Esophagus muscularis mucosa (tissue), 4 donors: ENCODE results near the gene GFOD1. TPM values are rescaled to one million over a fixed set of nuclear protein-coding genes. Genes with fewer than 3 reads are reported as not detected.

Experiments
- DNase-seq: peaks from one replicate; pipeline ENCODE4 v3.0.0-alpha.2; 2017; ENCODE audit errors: extremely low spot score
- H3K27ac ChIP-seq, 4 donors: fragments of 200-600 bp; sonication (generic); replicated peaks in 1 of 4; 1 replicate in 3 of 4; 2 replicates in 1 of 4; pipeline ENCODE4 v1.5.1; 2016 to 2019; ENCODE audit warnings: mild to moderate bottlenecking in 1 of 4
- H3K27me3 ChIP-seq, 4 donors: fragments of 200-600 bp; sonication (generic); one replicate each; pipeline versions ENCODE4 v1.5.1 to v1.6.0; 2016 to 2019
- H3K36me3 ChIP-seq, 4 donors: fragments of 200-600 bp; sonication (generic); one replicate each; pipeline ENCODE4 v1.5.1; 2016 to 2019
- H3K4me1 ChIP-seq, 4 donors: fragments of 200-600 bp; sonication (generic); one replicate each; pipeline ENCODE4 v1.5.1; 2016 to 2019
- H3K4me3 ChIP-seq, 4 donors: fragments of 200-600 bp; sonication (generic); 1 replicate in 2 of 4; 2 replicates in 2 of 4; pipeline ENCODE4 v1.5.1; 2016 to 2019; ENCODE audit warnings: mild to moderate bottlenecking in 4 of 4, moderate library complexity in 1 of 4
- H3K9me3 ChIP-seq, 4 donors: fragments of 200-600 bp; sonication (generic); 1 replicate in 3 of 4; 2 replicates in 1 of 4; pipeline ENCODE4 v1.5.1; 2016 to 2019
- EP300 ChIP-seq: sonication (generic); formaldehyde crosslinking; IDR thresholded peaks from one replicate; pipeline ENCODE4 v1.6.1; 2017; ENCODE audit warnings: antibody characterized with exemption
- POLR2A ChIP-seq: fragments of 450-650 bp; IDR thresholded peaks from one replicate; pipeline ENCODE4 v1.6.1; 2017; ENCODE audit warnings: antibody characterized with exemption, moderate library complexity, mild to moderate bottlenecking, low read depth
- POLR2AphosphoS5 ChIP-seq, 2 donors: sonication (generic); formaldehyde crosslinking; IDR thresholded peaks; one replicate each; pipeline ENCODE4 v1.6.1; 2017; ENCODE audit warnings: antibody characterized with exemption in 2 of 2
- WGBS: methylation state at CpG from one replicate; pipeline ENCODE4 v1.1.5; 2018; 5-methylcytosine and 5-hydroxymethylcytosine counted together
- intact Hi-C: fragments of 100-400 bp; cut with DNase I; formaldehyde crosslinking; loops from one replicate; pipeline ENCODE4 v1.15.1; 2023
- total RNA-seq, 4 donors: library from RNA; depleted of rRNA; stranded (reverse); fragments of >200 nt; gene quantifications; one replicate each; pipeline versions ENCODE4 v1.1.0 to v1.2.1, GENCODE V29; 2016
- TF ChIP-seq, protein P1 (sequence below), 3 experiments: fragments of 200-600 bp in 2 of 3; fragments of 450-650 bp in 1 of 3; sonication (generic) in 2 of 3; IDR thresholded peaks; one replicate each; pipeline ENCODE4 v1.5.1; 2017 to 2019; ENCODE audit warnings: antibody characterized with exemption in 3 of 3, mild to moderate bottlenecking in 2 of 3, moderate library complexity in 1 of 3

The GFOD1 gene
- total RNA-seq, 4 donors from 2014 or later: 21.7 to 34.5 (median 25.8) TPM

DNA sequence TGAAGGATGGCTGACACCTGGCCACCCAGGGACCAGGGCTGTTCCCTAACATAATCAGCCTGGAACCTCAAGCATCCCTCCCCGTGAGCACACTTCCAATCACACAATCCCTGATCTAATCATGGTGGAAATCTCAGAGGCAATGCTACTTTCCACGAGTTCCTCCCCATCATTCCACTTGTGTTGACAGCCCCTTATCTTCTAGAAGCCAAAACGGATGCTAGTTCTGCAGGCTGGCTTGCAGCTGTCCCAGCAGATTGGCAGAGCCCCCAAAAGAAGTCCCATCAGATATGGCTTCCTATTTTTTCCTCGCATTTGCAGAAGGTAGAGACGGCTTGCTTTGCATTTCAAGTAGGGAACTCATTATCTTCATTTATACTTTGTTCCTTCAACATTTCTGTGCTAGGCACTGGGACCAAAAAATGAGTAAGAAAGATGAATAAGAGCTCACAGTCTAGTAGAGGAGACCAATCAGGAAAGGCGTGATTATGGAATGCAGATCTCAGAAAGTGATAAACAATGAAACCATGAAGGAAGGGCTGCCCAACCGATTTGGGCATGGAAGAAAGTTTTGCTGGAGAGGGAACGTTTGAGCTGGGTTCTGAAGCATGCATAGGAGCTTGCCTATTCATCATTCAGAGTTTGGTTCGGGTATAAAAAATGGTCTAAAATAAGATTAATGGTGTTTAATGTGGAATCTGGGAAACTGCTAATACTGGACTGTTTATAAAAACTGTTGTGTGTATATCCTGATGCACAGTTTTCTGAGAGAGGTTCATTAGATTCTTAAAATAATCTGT, 114.5 kb downstream of the GFOD1 start:
- H3K4me3 ChIP-seq: no peak overlapping the region
- TF ChIP-seq EP300 (no peak), POLR2A (no peak), POLR2AphosphoS5 (IDR thresholded peaks at IDR 0.05) (no peak)
- TF ChIP-seq, protein P1, sequence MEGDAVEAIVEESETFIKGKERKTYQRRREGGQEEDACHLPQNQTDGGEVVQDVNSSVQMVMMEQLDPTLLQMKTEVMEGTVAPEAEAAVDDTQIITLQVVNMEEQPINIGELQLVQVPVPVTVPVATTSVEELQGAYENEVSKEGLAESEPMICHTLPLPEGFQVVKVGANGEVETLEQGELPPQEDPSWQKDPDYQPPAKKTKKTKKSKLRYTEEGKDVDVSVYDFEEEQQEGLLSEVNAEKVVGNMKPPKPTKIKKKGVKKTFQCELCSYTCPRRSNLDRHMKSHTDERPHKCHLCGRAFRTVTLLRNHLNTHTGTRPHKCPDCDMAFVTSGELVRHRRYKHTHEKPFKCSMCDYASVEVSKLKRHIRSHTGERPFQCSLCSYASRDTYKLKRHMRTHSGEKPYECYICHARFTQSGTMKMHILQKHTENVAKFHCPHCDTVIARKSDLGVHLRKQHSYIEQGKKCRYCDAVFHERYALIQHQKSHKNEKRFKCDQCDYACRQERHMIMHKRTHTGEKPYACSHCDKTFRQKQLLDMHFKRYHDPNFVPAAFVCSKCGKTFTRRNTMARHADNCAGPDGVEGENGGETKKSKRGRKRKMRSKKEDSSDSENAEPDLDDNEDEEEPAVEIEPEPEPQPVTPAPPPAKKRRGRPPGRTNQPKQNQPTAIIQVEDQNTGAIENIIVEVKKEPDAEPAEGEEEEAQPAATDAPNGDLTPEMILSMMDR (IDR thresholded peaks at IDR 0.05): no peak
- H3K9me3 ChIP-seq: no peaks in the 10 kb centered on the region
- no peak overlapping the region for H3K27ac ChIP-seq
- 77% methylated on average over 9 of the region's 9 CpGs for WGBS
- peaks cover 9 to 30% (median 14%) of the 10 kb centered on the region in 4 donors for H3K4me1 ChIP-seq
- no peaks in the 10 kb centered on the region for H3K27me3 ChIP-seq
- intact Hi-C loops: no loop called here
- no peak for DNase-seq
- H3K36me3 ChIP-seq: no peaks in the 10 kb centered on the region

- no peak for DNase-seq
- H3K36me3 ChIP-seq: no peaks in the 10 kb centered on the region
- H3K27ac ChIP-seq: no peak overlapping the region
- no peaks in the 10 kb centered on the region for H3K27me3 ChIP-seq
- intact Hi-C loops: no loop called here
- H3K4me1 ChIP-seq: peaks cover 17 to 35% (median 22%) of the 10 kb centered on the region in 4 donors
- H3K9me3 ChIP-seq: no peaks in the 10 kb centered on the region
- H3K4me3 ChIP-seq: no peak overlapping the region
- TF ChIP-seq POLR2AphosphoS5 (IDR thresholded peaks at IDR 0.05): no peak
- TF ChIP-seq, protein P1 (IDR thresholded peaks at IDR 0.05): no peak
- no peak for TF ChIP-seq EP300
- TF ChIP-seq POLR2A: no peak
- WGBS: 65% methylated on average over 6 of the region's 6 CpGs
These were observed 115.3 kb downstream of the GFOD1 start for GRCh38 chr6:13372076-13372475.

DNA sequence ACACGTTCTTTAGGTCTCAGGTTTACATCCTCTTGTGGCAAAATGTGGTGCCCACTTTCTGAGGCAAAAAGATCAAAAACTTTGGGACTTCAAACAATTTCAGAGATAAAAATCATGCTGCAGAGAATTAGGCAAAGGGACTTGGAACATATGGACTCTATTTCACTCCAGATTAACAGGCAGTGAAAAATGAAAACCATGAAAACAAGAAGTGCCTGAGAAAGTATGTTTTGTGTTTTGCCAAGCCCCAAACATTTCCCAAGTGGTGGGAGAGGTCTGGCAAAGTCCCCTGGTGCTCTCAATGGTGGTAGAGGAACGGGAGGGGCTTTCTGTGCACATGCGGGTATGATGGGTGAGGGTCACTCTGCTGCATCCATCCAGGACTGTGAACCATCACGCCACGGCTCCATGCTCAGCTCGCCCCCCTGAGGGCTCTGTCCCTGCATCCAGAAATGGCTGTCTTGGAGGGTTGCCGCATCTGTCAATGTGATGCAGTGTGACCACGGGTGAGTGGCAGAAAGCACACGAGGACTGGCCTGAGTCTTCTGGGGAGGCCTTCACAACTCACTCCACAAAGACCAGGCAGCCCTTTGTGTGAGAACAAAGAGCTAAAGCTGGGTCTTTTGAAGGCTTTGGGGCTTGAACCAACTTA, 115.9 kb downstream of the GFOD1 start:
- H3K9me3 ChIP-seq: no peaks in the 10 kb centered on the region
- no peak overlapping the region for H3K4me3 ChIP-seq
- intact Hi-C loops: no loop called here
- no peaks in the 10 kb centered on the region for H3K27me3 ChIP-seq
- DNase-seq: no peak
- TF ChIP-seq POLR2AphosphoS5 (IDR thresholded peaks at IDR 0.05) (no peak), POLR2A (no peak), EP300 (no peak)
- TF ChIP-seq, protein P1 (IDR thresholded peaks at IDR 0.05): no peak
- no peak overlapping the region for H3K27ac ChIP-seq
- peaks cover 17 to 35% (median 22%) of the 10 kb centered on the region in 4 donors for H3K4me1 ChIP-seq
- no peaks in the 10 kb centered on the region for H3K36me3 ChIP-seq
- 92% methylated on average over 9 of the region's 9 CpGs for WGBS

DNA sequence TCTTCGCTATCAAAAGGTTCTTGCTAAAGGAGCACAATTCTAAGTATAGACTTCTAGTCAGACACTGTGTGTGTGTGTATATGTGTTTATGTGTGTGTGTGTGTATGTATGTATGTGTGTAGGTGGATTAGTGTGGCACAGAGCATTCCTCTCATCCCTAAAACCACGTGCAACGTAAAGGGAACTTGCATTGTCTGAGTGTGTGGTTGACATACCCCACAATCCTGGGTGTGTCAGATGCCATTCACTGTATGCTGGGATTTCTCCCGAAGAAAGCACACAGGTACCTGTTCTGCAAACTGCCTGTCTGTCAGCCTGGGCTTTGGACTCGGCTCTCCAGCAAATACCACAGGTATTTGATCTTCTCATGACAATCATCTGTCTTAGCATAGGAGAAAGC, 116.8 kb downstream of the GFOD1 start:
- 87% methylated on average over 5 of the region's 5 CpGs for WGBS
- intact Hi-C loops: no loop called here
- H3K27ac ChIP-seq: no peak overlapping the region

More for the DNA sequence above, 116.8 kb downstream of the GFOD1 start:
- Histone ChIP-seq H3K27me3 (no peaks in the 10 kb centered on the region), H3K4me3 (no peak overlapping the region), H3K9me3 (no peaks in the 10 kb centered on the region), H3K4me1 (peaks cover 17 to 35% (median 22%) of the 10 kb centered on the region in 4 donors), H3K36me3 (no peaks in the 10 kb centered on the region)
- TF ChIP-seq POLR2A (no peak), EP300 (no peak), POLR2AphosphoS5 (IDR thresholded peaks at IDR 0.05) (no peak)
- TF ChIP-seq, protein P1 (IDR thresholded peaks at IDR 0.05): no peak
- no peak for DNase-seq
